Brain microvascular endothelial cell (primary cell): ENCODE measurements around the gene ATP2A3.
"Not testable (repeated sequence)": the region's sequence is repeated elsewhere in the genome, so short reads cannot be mapped to it uniquely, and the experiment has no call there.

Experiments
- DNase-seq: peaks from one replicate; pipeline ENCODE4 v3.0.0-alpha.2; 2020
- H3K27ac ChIP-seq: fragments of 250-450 bp; sonication (Bioruptor Pico); 2 replicates; pipeline ENCODE4 v1.5.1; 2020; ENCODE audit warnings: mild to moderate bottlenecking, moderate library complexity
- H3K27me3 ChIP-seq: fragments of 250-450 bp; sonication (Bioruptor Pico); replicated peaks from 2 replicates; pipeline ENCODE4 v1.5.1; 2020; ENCODE audit warnings: mild to moderate bottlenecking
- H3K36me3 ChIP-seq: fragments of 250-450 bp; sonication (Bioruptor Pico); replicated peaks from 2 replicates; pipeline ENCODE4 v1.5.1; 2020; ENCODE audit warnings: mild to moderate bottlenecking
- H3K4me3 ChIP-seq: 2 replicates; pipeline ENCODE4 v1.5.1; 2011; ENCODE audit warnings: low read depth, mild to moderate bottlenecking, control low read depth, low read length, moderate library complexity
- CTCF ChIP-seq: IDR thresholded peaks from 2 replicates; pipeline ENCODE4 v1.5.1; 2011; ENCODE audit warnings: low read depth, mild to moderate bottlenecking, moderate library complexity, low read length, control low read depth, inconsistent platforms; ENCODE audit errors: missing control alignments
- in situ Hi-C: cut with HindIII; loops from 2 replicates; pipeline ENCODE4 v1.10.0; 2017; ENCODE audit warnings: low sequenced_read_pairs, low pct_ligation_motif_present

ATP2A3 gene

GRCh38 chr17:3949418-3949817 is 14.8 kb downstream of the ATP2A3 start:
- Histone ChIP-seq H3K4me3 (no peak overlapping the region), H3K36me3 (no peaks in the 10 kb centered on the region), H3K27me3 (no peaks in the 10 kb centered on the region), H3K27ac (no peak overlapping the region)
- no peak for DNase-seq
- in situ Hi-C loops: no loop called here
- TF ChIP-seq CTCF: no peak

- in situ Hi-C loops, H3K36me3 ChIP-seq: not testable (repeated sequence)
Measured at GRCh38 chr17:3948551-3948950, 15.7 kb downstream of the ATP2A3 start.

GRCh38 chr17:3947318-3947810 is 16.9 kb downstream of the ATP2A3 start:
- Histone ChIP-seq H3K4me3 (no peak overlapping the region), H3K27ac (no peak overlapping the region), H3K27me3 (no peaks in the 10 kb centered on the region), H3K36me3 (no peaks in the 10 kb centered on the region)
- no peak for TF ChIP-seq CTCF
- in situ Hi-C loops: no loop called here
- DNase-seq: no peak

More at GRCh38 chr17:3948551-3948950, 15.7 kb downstream of the ATP2A3 start:
- not testable (repeated sequence) for H3K27me3 ChIP-seq, H3K4me3 ChIP-seq, DNase-seq, H3K27ac ChIP-seq

GRCh38 chr17:3946711-3947235 is 17.5 kb downstream of the ATP2A3 start:
- in situ Hi-C loops: no loop called here
- Histone ChIP-seq H3K36me3 (no peaks in the 10 kb centered on the region), H3K27me3 (no peaks in the 10 kb centered on the region), H3K27ac (no peak overlapping the region), H3K4me3 (no peak overlapping the region)
- DNase-seq: no peak
- TF ChIP-seq CTCF: no peak

- no peak for TF ChIP-seq CTCF
- peak; percentile 10 for DNase-seq
Measured at GRCh38 chr17:3944485-3945388, 19.5 kb downstream of the ATP2A3 start.

GRCh38 chr17:3943240-3943891 is 20.9 kb downstream of the ATP2A3 start:
- in situ Hi-C loops: no loop called here
- Histone ChIP-seq H3K27ac (no peak overlapping the region), H3K36me3 (no peaks in the 10 kb centered on the region), H3K27me3 (no peaks in the 10 kb centered on the region), H3K4me3 (no peak overlapping the region)
- TF ChIP-seq CTCF: no peak
- DNase-seq: no peak

More at GRCh38 chr17:3944485-3945388, 19.5 kb downstream of the ATP2A3 start:
- Histone ChIP-seq H3K4me3 (peak overlapping the region; percentile 54), H3K36me3 (no peaks in the 10 kb centered on the region), H3K27me3 (no peaks in the 10 kb centered on the region), H3K27ac (no peak overlapping the region)
- in situ Hi-C loops: no loop called here
